HepG2 (cell line): ENCODE data around the gene LAMA5. TPM values are rescaled to one million over a fixed set of nuclear protein-coding genes. Genes with fewer than 3 reads are reported as not detected.

Experiments
- EZH2 ChIP-seq: conservative IDR thresholded peaks from 2 replicates; pipeline ENCODE4 v1.6.1; 2012; ENCODE audit warnings: mild to moderate bottlenecking, low read depth, low read length, moderate library complexity
- GABPB1 ChIP-seq: IDR thresholded peaks from 2 replicates; pipeline ENCODE4 v1.6.1; 2016; ENCODE audit warnings: mild to moderate bottlenecking, missing genetic modification reagents, moderate library complexity, missing compliant biosample characterization
- GPN1 ChIP-seq: sonication (generic); formaldehyde crosslinking; IDR thresholded peaks from 2 replicates; pipeline ENCODE4 v1.5.1; 2020; ENCODE audit warnings: missing genetic modification reagents, borderline replicate concordance
- HMGXB4 ChIP-seq, 2 experiments: sonication (generic) in 1 of 2; formaldehyde crosslinking in 1 of 2; IDR thresholded peaks; 2 replicates each; pipeline versions ENCODE4 v1.4.0 to v1.6.1; 2018 to 2020; ENCODE audit warnings: missing genetic modification reagents in 2 of 2, borderline replicate concordance in 1 of 2, low read depth in 1 of 2, mild to moderate bottlenecking in 1 of 2, missing biosample characterization in 1 of 2
- KLF15 ChIP-seq: sonication (generic); formaldehyde crosslinking; IDR thresholded peaks from 2 replicates; pipeline ENCODE4 v1.8.1; 2023; ENCODE audit warnings: borderline replicate concordance, mild to moderate bottlenecking, inconsistent platforms, missing genetic modification reagents, mixed read lengths
- KLF9 ChIP-seq: IDR thresholded peaks from 2 replicates; pipeline ENCODE4 v1.6.1; 2016; ENCODE audit warnings: low read depth
- MEIS2 ChIP-seq: sonication (generic); formaldehyde crosslinking; IDR thresholded peaks from 2 replicates; pipeline ENCODE4 v1.9.0; 2021; ENCODE audit warnings: mild to moderate bottlenecking, missing genetic modification reagents
- MTA1 ChIP-seq: sonication (generic); formaldehyde crosslinking; IDR thresholded peaks from 2 replicates; pipeline ENCODE4 v1.4.0; 2020; ENCODE audit warnings: missing genetic modification reagents, mild to moderate bottlenecking, borderline replicate concordance
- SOX6 ChIP-seq, 2 experiments: fragments of 450-650 bp in 1 of 2; sonication (generic) in 1 of 2; formaldehyde crosslinking in 1 of 2; IDR thresholded peaks; 2 replicates each; pipeline versions ENCODE4 v1.4.0 to v1.6.1; 2017 to 2020; ENCODE audit warnings: antibody characterized with exemption in 1 of 2, mild to moderate bottlenecking in 1 of 2, missing genetic modification reagents in 1 of 2
- STAG1 ChIP-seq: sonication (generic); formaldehyde crosslinking; IDR thresholded peaks from 2 replicates; pipeline ENCODE4 v1.4.0; 2020; ENCODE audit warnings: missing genetic modification reagents
- TAF1 ChIP-seq: sonication (generic); formaldehyde crosslinking; IDR thresholded peaks from 2 replicates; pipeline ENCODE4 v1.4.0; 2020; ENCODE audit warnings: missing genetic modification reagents
- TGIF2 ChIP-seq: IDR thresholded peaks from 2 replicates; pipeline ENCODE4 v1.6.1; 2016; ENCODE audit warnings: control low read depth, missing compliant biosample characterization
- UBTF ChIP-seq: sonication (generic); formaldehyde crosslinking; IDR thresholded peaks from 2 replicates; pipeline ENCODE4 v1.4.0; 2020; ENCODE audit warnings: mild to moderate bottlenecking, missing genetic modification reagents
- ZBTB44 ChIP-seq: sonication (generic); formaldehyde crosslinking; IDR thresholded peaks from 2 replicates; pipeline ENCODE4 v1.4.0; 2020; ENCODE audit warnings: missing genetic modification reagents
- ZBTB7A ChIP-seq: sonication (generic); formaldehyde crosslinking; IDR thresholded peaks from 2 replicates; pipeline ENCODE4 v1.8.0; 2022; ENCODE audit warnings: mild to moderate bottlenecking, missing genetic modification reagents
- ZNF292 ChIP-seq: sonication (generic); formaldehyde crosslinking; IDR thresholded peaks from 2 replicates; pipeline ENCODE4 v1.8.1; 2022; ENCODE audit warnings: mild to moderate bottlenecking, low read depth, missing genetic modification reagents, borderline replicate concordance
- ZNF574 ChIP-seq: sonication (generic); formaldehyde crosslinking; IDR thresholded peaks from 2 replicates; pipeline ENCODE4 v1.4.0; 2020; ENCODE audit warnings: missing genetic modification reagents
- ZNF616 ChIP-seq: sonication (generic); formaldehyde crosslinking; IDR thresholded peaks from 2 replicates; pipeline ENCODE4 v1.5.0; 2020; ENCODE audit warnings: low read depth, mild to moderate bottlenecking, missing genetic modification reagents
- ZNF740 ChIP-seq: sonication (generic); formaldehyde crosslinking; IDR thresholded peaks from 2 replicates; pipeline ENCODE4 v1.4.0; 2020; ENCODE audit warnings: missing genetic modification reagents
- polyA plus RNA-seq, 8 experiments: library from polyadenylated mRNA; depleted of rRNA in 3 of 8; stranded (reverse) in 7 of 8; unstranded in 1 of 8; fragments of >200 nt; fragmentation: Illumina TruSeq in 4 of 8; extraction: Trizol in 4 of 8; gene quantifications; 2 replicates each; pipeline versions ENCODE4 v1.2.1 to v1.2.3, GENCODE V29; 2011 to 2016; ENCODE audit warnings: low read depth in 4 of 8, missing spikeins in 1 of 8, mixed read lengths in 1 of 8; ENCODE audit not compliant: insufficient read depth in 1 of 8
- total RNA-seq, 5 experiments: library from RNA; depleted of rRNA; stranded (reverse); fragments of >200 nt; fragmentation: Illumina TruSeq; extraction: Trizol; gene quantifications; 2 replicates each; pipeline ENCODE4 v1.2.3, GENCODE V29; 2016; ENCODE audit warnings: low read depth in 1 of 5

Gene LAMA5
- total and polyA plus RNA-seq, 2 of the 13 experiments (the other 11 are each of a cell fraction or from before 2014, with no cell fraction given) = 21.0 to 44.7 TPM

GRCh38 chr20:62353289-62354030 lies 13.7 kb downstream of the LAMA5 start (continued):
- TF ChIP-seq ZNF292 (CRISPR knock-in tag) (0 out of 2 replicates have a peak, but pooled peaks have one; percentile 60), ZBTB7A (CRISPR knock-in tag) (peak; percentile 92; the same call in 1 of the 2 replicates), KLF9 (CRISPR knock-in tag) (no peak), ZNF740 (CRISPR knock-in tag) (0 out of 2 replicates have a peak, but pooled peaks have one; percentile 1), ZBTB44 (CRISPR knock-in tag) (no peak), ZNF574 (peak; percentile 63; the same call in 1 of the 2 replicates), UBTF (CRISPR knock-in tag) (peak; percentile 62), MEIS2 (CRISPR knock-in tag) (peak; percentile 54; the same call in 1 of the 2 replicates), ZNF616 (CRISPR knock-in tag) (0 out of 2 replicates have a peak, but pooled peaks have one; percentile 19), GABPB1 (CRISPR knock-in tag) (peak; percentile 43; the same call in 1 of the 2 replicates), GPN1 (CRISPR knock-in tag) (no peak), STAG1 (CRISPR knock-in tag) (no peak), MTA1 (CRISPR knock-in tag) (peak; percentile 75; the same call in 1 of the 2 replicates), EZH2 (no peak), HMGXB4 (CRISPR knock-in tag; IDR thresholded peaks at IDR 0.05; ENCODE audit: borderline replicate concordance in 1 of 2, low read depth in 1 of 2) (0 out of 4 replicates have a peak, but pooled peaks of 1 of the 2 experiments have one; percentile 28), SOX6 (IDR thresholded peaks at IDR 0.05) (no peak), SOX6 (CRISPR knock-in tag; IDR thresholded peaks at IDR 0.05) (peak; percentile 36; the same call in 1 of the 2 replicates), KLF15 (CRISPR knock-in tag) (no peak), TGIF2 (CRISPR knock-in tag) (peak; percentile 79; the same call in 1 of the 2 replicates), TAF1 (CRISPR knock-in tag) (peak; percentile 14; the same call in 1 of the 2 replicates)
